Neural cell (in vitro differentiated cells): ENCODE data around the gene ZFP64. TPM values are rescaled to one million over a fixed set of nuclear protein-coding genes. Genes with fewer than 3 reads are reported as not detected.
"Not testable (repeated sequence)": the region's sequence is repeated elsewhere in the genome, so short reads cannot be mapped to it uniquely, and the experiment has no call there.

Source experiments
- H2AFZ ChIP-seq: fragments of 200-600, 300-800 bp; sonication (generic), shearing (Covaris generic); 2 replicates; pipeline ENCODE4 v1.6.0; 2014; ENCODE audit warnings: low read depth, mild to moderate bottlenecking, antibody characterized with exemption, low read length, moderate library complexity
- H3F3A ChIP-seq: fragments of 200-600 bp; shearing (Covaris generic); 2 replicates; pipeline ENCODE4 v1.6.1; 2016; ENCODE audit warnings: mild to moderate bottlenecking, moderate library complexity, mixed read lengths, antibody characterized with exemption, low read length; ENCODE audit not compliant: insufficient read depth, poor library complexity, severe bottlenecking
- H3K27ac ChIP-seq: fragments of 200-600, 300-800 bp; sonication (generic), shearing (Covaris generic); 2 replicates; pipeline ENCODE4 v1.5.1; 2014; ENCODE audit warnings: mild to moderate bottlenecking, low read length, moderate library complexity
- H3K27me3 ChIP-seq: fragments of 300-800, 200-600 bp; sonication (generic), shearing (Covaris generic); 2 replicates; pipeline ENCODE4 v1.6.0; 2014; ENCODE audit warnings: mild to moderate bottlenecking, low read depth, low read length, moderate library complexity; ENCODE audit not compliant: insufficient read depth
- H3K36me3 ChIP-seq: fragments of 300-800, 200-600 bp; sonication (generic), shearing (Covaris generic); 2 replicates; pipeline ENCODE4 v1.5.1; 2014; ENCODE audit warnings: mild to moderate bottlenecking, antibody characterized with exemption, low read length, moderate library complexity; ENCODE audit not compliant: insufficient read depth
- H3K4me2 ChIP-seq: fragments of 300-800, 200-600 bp; sonication (generic), shearing (Covaris generic); 2 replicates; pipeline ENCODE4 v1.6.0; 2014; ENCODE audit warnings: mild to moderate bottlenecking, low read length
- H3K4me3 ChIP-seq: fragments of 300-800, 200-600 bp; sonication (generic), shearing (Covaris generic); 2 replicates; pipeline ENCODE4 v1.5.1; 2014; ENCODE audit warnings: mild to moderate bottlenecking, low read length, moderate library complexity
- H3K79me2 ChIP-seq: fragments of 200-600 bp; shearing (Covaris generic); replicated peaks from 2 replicates; pipeline ENCODE4 v1.6.0; 2014; ENCODE audit warnings: mild to moderate bottlenecking, low read length, moderate library complexity; ENCODE audit not compliant: insufficient read depth
- H3K9ac ChIP-seq: fragments of 300-800, 200-600 bp; sonication (generic), shearing (Covaris generic); 2 replicates; pipeline ENCODE4 v1.6.1; 2016; ENCODE audit warnings: mild to moderate bottlenecking, low read length, mixed read lengths
- H3K9me2 ChIP-seq: fragments of 200-600 bp; shearing (Covaris generic); 2 replicates; pipeline ENCODE4 v1.6.1; 2016; ENCODE audit warnings: mild to moderate bottlenecking, low read length, mixed read lengths; ENCODE audit not compliant: insufficient read depth
- H3K9me3 ChIP-seq: fragments of 200-600, 300-800 bp; sonication (generic), shearing (Covaris generic); 2 replicates; pipeline ENCODE4 v1.6.1; 2016; ENCODE audit warnings: mild to moderate bottlenecking, mixed run types, low read length, moderate library complexity, mixed read lengths
- H4K20me1 ChIP-seq: fragments of 200-600 bp; shearing (Covaris generic); 2 replicates; pipeline ENCODE4 v1.6.1; 2016; ENCODE audit warnings: mild to moderate bottlenecking, mixed run types; ENCODE audit not compliant: insufficient read depth
- EP300 ChIP-seq: fragments of 450-650 bp; conservative IDR thresholded peaks from 2 replicates; pipeline ENCODE4 v1.6.1; 2014; ENCODE audit warnings: antibody characterized with exemption, mild to moderate bottlenecking, moderate library complexity; ENCODE audit not compliant: poor library complexity, severe bottlenecking
- EZH2 ChIP-seq: fragments of 200-600, 300-800 bp; shearing (Covaris generic), sonication (generic); IDR thresholded peaks from 2 replicates; pipeline ENCODE4 v1.6.1; 2014; ENCODE audit warnings: antibody characterized with exemption, low read length, borderline replicate concordance, mild to moderate bottlenecking; ENCODE audit not compliant: insufficient read depth, poor library complexity, severe bottlenecking
- MXI1 ChIP-seq: fragments of 450-650 bp; conservative IDR thresholded peaks from 2 replicates; pipeline ENCODE4 v1.6.1; 2014; ENCODE audit warnings: antibody characterized with exemption, mild to moderate bottlenecking; ENCODE audit not compliant: poor library complexity, severe bottlenecking
- RAD21 ChIP-seq: fragments of 450-650 bp; conservative IDR thresholded peaks from 2 replicates; pipeline ENCODE4 v1.6.1; 2014; ENCODE audit warnings: antibody characterized with exemption, mild to moderate bottlenecking, moderate library complexity
- SMC3 ChIP-seq: fragments of 450-650 bp; conservative IDR thresholded peaks from 2 replicates; pipeline ENCODE4 v1.6.1; 2014; ENCODE audit warnings: antibody characterized with exemption, mild to moderate bottlenecking, moderate library complexity; ENCODE audit not compliant: poor library complexity
- TAF1 ChIP-seq: IDR thresholded peaks from 2 replicates; pipeline ENCODE4 v1.6.1; 2012; ENCODE audit warnings: low read depth
- polyA plus RNA-seq: library from polyadenylated mRNA; depleted of rRNA; stranded (reverse); fragments of >200 nt; gene quantifications from 2 replicates; pipeline ENCODE4 v1.2.3, GENCODE V29; 2014
- TF ChIP-seq, protein P1 (sequence below): fragments of 450-650 bp; IDR thresholded peaks from 2 replicates; pipeline ENCODE4 v1.5.1; 2014; ENCODE audit warnings: antibody characterized with exemption, mild to moderate bottlenecking, moderate library complexity; ENCODE audit not compliant: poor library complexity, severe bottlenecking
- TF ChIP-seq, protein P2 (sequence below): IDR thresholded peaks from 2 replicates; pipeline ENCODE4 v1.6.1; 2012; ENCODE audit warnings: borderline replicate concordance

ZFP64 gene
- polyA plus RNA-seq, 1 donor from 2014 or later = 4.7 TPM

DNA sequence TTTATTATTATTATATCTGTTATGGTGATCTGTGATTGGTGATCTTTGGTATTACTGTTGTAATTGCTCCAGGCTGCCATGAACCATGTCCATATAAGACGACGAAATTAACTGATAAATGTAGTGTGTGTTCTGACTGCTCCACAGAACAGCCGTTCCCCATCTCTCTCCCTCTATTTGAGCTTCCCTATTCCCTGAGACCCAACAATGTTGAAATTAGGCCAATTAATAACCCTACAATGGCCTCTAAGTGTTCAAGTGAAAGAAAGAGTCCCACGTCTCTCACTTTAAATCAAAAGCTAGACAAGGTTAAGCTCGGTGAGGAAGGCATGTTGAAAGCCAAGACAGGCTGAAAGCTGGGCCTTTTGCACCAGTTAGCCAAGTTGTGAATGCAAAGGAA lies 51.6 kb downstream of the ZFP64 start:
- no peak overlapping the region for H3K9ac ChIP-seq
- no peaks in the 10 kb centered on the region for H3K36me3 ChIP-seq
- H2AFZ ChIP-seq = no peak overlapping the region
- no peaks in the 10 kb centered on the region for H4K20me1 ChIP-seq
- no peaks in the 10 kb centered on the region for H3K9me3 ChIP-seq
- H3F3A ChIP-seq = no peaks in the 10 kb centered on the region
- no peaks in the 10 kb centered on the region for H3K9me2 ChIP-seq
- H3K4me2 ChIP-seq = no peak overlapping the region
- H3K27ac ChIP-seq = no peak overlapping the region
- no peak overlapping the region for H3K4me3 ChIP-seq
- no peaks in the 10 kb centered on the region for H3K27me3 ChIP-seq
- TF ChIP-seq RAD21 = no peak
- H3K79me2 ChIP-seq = no peaks in the 10 kb centered on the region

DNA sequence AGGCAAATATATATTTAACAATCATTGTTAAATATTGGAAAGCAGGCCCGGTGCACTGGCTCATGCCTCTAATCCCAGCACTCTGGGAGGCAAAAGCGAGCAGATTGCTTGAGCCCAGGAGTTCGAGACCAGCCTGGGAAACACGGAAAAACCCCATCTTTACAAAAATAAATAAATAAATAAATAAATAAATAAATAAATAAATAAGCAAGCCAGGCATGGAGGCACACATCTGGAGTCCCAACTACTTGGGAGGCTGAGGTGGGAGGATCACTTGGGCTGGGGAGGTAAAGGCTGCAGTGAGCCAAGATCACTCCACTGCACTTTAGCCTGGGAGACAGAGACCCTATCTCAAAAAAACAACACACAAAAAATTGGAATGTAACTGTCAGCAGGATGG lies 53.7 kb downstream of the ZFP64 start:
- Histone ChIP-seq H3F3A (no peaks in the 10 kb centered on the region), H3K9me3 (no peaks in the 10 kb centered on the region)

DNA sequence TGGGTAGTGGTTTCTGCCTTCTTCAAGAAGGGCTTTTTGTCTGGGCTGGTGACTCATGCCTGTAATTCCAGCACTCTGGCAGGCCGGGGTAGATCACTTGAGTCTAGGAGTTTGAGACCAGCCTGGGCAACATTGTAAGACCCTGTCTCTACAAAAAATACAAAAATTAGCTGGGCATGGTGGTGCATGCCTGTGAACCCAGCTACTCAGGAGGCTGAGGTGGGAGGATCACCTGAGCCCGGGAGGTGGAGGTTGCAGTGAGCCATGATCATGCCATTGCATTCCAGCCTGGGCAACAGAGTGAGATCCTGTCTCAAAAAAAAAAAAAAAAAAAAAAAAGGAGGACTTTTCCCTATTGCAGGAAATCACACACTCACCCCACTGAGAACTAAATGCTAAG lies 57.9 kb downstream of the ZFP64 start:
- not testable (repeated sequence) for H3K9me2 ChIP-seq, H3F3A ChIP-seq, H4K20me1 ChIP-seq

More for the DNA sequence above, 53.7 kb downstream of the ZFP64 start:
- no peaks in the 10 kb centered on the region for H4K20me1 ChIP-seq
- TF ChIP-seq, protein P1, sequence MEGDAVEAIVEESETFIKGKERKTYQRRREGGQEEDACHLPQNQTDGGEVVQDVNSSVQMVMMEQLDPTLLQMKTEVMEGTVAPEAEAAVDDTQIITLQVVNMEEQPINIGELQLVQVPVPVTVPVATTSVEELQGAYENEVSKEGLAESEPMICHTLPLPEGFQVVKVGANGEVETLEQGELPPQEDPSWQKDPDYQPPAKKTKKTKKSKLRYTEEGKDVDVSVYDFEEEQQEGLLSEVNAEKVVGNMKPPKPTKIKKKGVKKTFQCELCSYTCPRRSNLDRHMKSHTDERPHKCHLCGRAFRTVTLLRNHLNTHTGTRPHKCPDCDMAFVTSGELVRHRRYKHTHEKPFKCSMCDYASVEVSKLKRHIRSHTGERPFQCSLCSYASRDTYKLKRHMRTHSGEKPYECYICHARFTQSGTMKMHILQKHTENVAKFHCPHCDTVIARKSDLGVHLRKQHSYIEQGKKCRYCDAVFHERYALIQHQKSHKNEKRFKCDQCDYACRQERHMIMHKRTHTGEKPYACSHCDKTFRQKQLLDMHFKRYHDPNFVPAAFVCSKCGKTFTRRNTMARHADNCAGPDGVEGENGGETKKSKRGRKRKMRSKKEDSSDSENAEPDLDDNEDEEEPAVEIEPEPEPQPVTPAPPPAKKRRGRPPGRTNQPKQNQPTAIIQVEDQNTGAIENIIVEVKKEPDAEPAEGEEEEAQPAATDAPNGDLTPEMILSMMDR = no peak
- TF ChIP-seq SMC3 = no peak
- no peak for TF ChIP-seq EZH2
- no peak for TF ChIP-seq RAD21
- TF ChIP-seq, protein P2, sequence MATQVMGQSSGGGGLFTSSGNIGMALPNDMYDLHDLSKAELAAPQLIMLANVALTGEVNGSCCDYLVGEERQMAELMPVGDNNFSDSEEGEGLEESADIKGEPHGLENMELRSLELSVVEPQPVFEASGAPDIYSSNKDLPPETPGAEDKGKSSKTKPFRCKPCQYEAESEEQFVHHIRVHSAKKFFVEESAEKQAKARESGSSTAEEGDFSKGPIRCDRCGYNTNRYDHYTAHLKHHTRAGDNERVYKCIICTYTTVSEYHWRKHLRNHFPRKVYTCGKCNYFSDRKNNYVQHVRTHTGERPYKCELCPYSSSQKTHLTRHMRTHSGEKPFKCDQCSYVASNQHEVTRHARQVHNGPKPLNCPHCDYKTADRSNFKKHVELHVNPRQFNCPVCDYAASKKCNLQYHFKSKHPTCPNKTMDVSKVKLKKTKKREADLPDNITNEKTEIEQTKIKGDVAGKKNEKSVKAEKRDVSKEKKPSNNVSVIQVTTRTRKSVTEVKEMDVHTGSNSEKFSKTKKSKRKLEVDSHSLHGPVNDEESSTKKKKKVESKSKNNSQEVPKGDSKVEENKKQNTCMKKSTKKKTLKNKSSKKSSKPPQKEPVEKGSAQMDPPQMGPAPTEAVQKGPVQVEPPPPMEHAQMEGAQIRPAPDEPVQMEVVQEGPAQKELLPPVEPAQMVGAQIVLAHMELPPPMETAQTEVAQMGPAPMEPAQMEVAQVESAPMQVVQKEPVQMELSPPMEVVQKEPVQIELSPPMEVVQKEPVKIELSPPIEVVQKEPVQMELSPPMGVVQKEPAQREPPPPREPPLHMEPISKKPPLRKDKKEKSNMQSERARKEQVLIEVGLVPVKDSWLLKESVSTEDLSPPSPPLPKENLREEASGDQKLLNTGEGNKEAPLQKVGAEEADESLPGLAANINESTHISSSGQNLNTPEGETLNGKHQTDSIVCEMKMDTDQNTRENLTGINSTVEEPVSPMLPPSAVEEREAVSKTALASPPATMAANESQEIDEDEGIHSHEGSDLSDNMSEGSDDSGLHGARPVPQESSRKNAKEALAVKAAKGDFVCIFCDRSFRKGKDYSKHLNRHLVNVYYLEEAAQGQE = no peak
- TF ChIP-seq TAF1 = no peak
- TF ChIP-seq MXI1 = no peak
- TF ChIP-seq EP300 = no peak
- H3K9me2 ChIP-seq = no peaks in the 10 kb centered on the region
- no peak overlapping the region for H3K4me3 ChIP-seq
- no peaks in the 10 kb centered on the region for H3K27me3 ChIP-seq
- H3K9ac ChIP-seq = no peak overlapping the region
- H3K27ac ChIP-seq = no peak overlapping the region
- no peak overlapping the region for H2AFZ ChIP-seq
- H3K36me3 ChIP-seq = no peaks in the 10 kb centered on the region
- no peak overlapping the region for H3K4me2 ChIP-seq
- H3K79me2 ChIP-seq = no peaks in the 10 kb centered on the region

More for the DNA sequence above, 57.9 kb downstream of the ZFP64 start:
- H3K27me3 ChIP-seq, H3K36me3 ChIP-seq, H3K9me3 ChIP-seq, H3K79me2 ChIP-seq, H3K27ac ChIP-seq, H3K4me2 ChIP-seq, H3K9ac ChIP-seq, H3K4me3 ChIP-seq, H2AFZ ChIP-seq: not testable (repeated sequence)
